Measurements from ENCODE around the gene TIAM1.

The TIAM1 gene

DNA sequence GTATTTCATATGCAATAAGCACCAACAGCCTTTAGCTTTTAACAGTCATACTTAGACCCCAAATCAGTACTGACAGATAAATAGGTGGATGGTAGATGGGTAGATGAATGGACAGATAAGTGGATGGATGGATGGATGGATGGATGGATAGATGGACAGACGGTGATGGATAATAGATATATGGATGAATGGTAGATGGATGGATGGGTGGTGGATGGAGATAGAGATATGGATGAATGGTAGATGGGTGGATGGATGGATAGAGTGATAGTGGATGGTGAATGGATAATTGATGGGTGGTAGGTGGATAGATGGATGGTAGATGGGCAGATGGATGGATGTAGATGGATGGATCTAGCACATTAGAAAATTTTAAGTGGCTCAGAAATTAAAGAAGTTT, 62.5 kb downstream of the TIAM1 start:
- H3K36me3 ChIP-seq (ENCODE audit: control insufficient read depth, insufficient read depth, low read length): no peaks in the 10 kb centered on the region
- no peak overlapping the region for H3K9ac ChIP-seq
- H3K4me2 ChIP-seq (ENCODE audit: low read length): no peak overlapping the region
- H3K27me3 ChIP-seq (ENCODE audit: control insufficient read depth, insufficient read depth, low read length): no peaks in the 10 kb centered on the region
- TF ChIP-seq, protein P1, sequence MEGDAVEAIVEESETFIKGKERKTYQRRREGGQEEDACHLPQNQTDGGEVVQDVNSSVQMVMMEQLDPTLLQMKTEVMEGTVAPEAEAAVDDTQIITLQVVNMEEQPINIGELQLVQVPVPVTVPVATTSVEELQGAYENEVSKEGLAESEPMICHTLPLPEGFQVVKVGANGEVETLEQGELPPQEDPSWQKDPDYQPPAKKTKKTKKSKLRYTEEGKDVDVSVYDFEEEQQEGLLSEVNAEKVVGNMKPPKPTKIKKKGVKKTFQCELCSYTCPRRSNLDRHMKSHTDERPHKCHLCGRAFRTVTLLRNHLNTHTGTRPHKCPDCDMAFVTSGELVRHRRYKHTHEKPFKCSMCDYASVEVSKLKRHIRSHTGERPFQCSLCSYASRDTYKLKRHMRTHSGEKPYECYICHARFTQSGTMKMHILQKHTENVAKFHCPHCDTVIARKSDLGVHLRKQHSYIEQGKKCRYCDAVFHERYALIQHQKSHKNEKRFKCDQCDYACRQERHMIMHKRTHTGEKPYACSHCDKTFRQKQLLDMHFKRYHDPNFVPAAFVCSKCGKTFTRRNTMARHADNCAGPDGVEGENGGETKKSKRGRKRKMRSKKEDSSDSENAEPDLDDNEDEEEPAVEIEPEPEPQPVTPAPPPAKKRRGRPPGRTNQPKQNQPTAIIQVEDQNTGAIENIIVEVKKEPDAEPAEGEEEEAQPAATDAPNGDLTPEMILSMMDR (IDR thresholded peaks at IDR 0.05): no peak
- H3K4me3 ChIP-seq (ENCODE audit: low read depth, low read length): no peak overlapping the region
- H2AFZ ChIP-seq: no peak overlapping the region
- H3K9me3 ChIP-seq (ENCODE audit: control insufficient read depth, low read length): no peaks in the 10 kb centered on the region
- H3K79me2 ChIP-seq: no peaks in the 10 kb centered on the region
- H3K27ac ChIP-seq: no peak overlapping the region
- no peaks in the 10 kb centered on the region for H3K4me1 ChIP-seq

DNA sequence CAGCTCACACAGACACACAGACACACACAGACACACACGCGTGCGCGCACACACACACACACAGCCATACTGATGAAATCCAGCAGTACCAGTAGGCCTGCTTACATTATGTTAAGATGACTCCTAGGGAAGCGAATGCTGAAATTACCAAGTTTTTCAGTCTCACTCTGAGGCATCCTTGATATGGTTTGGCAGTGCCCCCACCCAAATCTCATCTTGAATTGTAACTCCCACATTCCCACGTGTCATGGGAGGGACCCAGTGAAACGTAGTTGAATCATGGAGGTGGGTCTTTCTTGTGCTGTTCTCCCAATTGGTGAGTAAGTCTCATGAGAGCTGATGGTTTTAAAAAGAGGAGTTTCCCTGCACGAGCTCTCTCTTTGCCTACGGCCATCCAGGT, 64.1 kb downstream of the TIAM1 start:
- H3K9ac ChIP-seq: no peak overlapping the region
- H3K36me3 ChIP-seq (ENCODE audit: control insufficient read depth, insufficient read depth, low read length): no peaks in the 10 kb centered on the region
- H3K4me1 ChIP-seq: no peaks in the 10 kb centered on the region
- no peak overlapping the region for H3K27ac ChIP-seq
- H3K4me2 ChIP-seq (ENCODE audit: low read length): no peak overlapping the region
- H3K27me3 ChIP-seq (ENCODE audit: control insufficient read depth, insufficient read depth, low read length): no peaks in the 10 kb centered on the region
- H2AFZ ChIP-seq: no peak overlapping the region
- no peaks in the 10 kb centered on the region for H3K9me3 ChIP-seq (ENCODE audit: control insufficient read depth, low read length)
- TF ChIP-seq, protein P1 (IDR thresholded peaks at IDR 0.05): no peak
- no peaks in the 10 kb centered on the region for H3K79me2 ChIP-seq
- H3K4me3 ChIP-seq (ENCODE audit: low read depth, low read length): no peak overlapping the region

DNA sequence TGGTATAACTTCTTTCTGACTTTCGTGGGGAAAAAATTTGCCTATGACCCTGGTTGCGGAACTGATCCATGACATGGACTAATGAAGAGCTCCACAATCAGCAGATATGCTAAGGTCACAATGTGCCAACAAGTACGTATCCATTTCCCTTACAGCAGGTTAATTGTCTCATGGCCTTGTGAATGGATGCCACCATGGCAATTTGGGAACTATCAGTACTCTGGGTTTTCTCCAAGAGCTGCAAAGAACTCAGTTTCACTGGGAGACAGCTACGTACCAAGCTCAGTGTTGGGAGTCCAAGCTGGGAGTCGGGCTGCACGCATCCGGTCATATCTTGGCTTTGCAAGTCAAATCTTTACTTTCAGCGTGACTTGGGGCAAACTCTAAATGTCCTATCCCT, 64.8 kb downstream of the TIAM1 start:
- no peaks in the 10 kb centered on the region for H3K36me3 ChIP-seq (ENCODE audit: control insufficient read depth, insufficient read depth, low read length)
- H3K4me1 ChIP-seq: no peaks in the 10 kb centered on the region
- H3K27me3 ChIP-seq (ENCODE audit: control insufficient read depth, insufficient read depth, low read length): no peaks in the 10 kb centered on the region
- no peak overlapping the region for H3K9ac ChIP-seq
- H3K27ac ChIP-seq: no peak overlapping the region
- H2AFZ ChIP-seq: no peak overlapping the region
- H3K79me2 ChIP-seq: no peaks in the 10 kb centered on the region
- no peak overlapping the region for H3K4me3 ChIP-seq (ENCODE audit: low read depth, low read length)
- TF ChIP-seq, protein P1 (IDR thresholded peaks at IDR 0.05): no peak
- no peak overlapping the region for H3K4me2 ChIP-seq (ENCODE audit: low read length)
- H3K9me3 ChIP-seq (ENCODE audit: control insufficient read depth, low read length): no peaks in the 10 kb centered on the region

DNA sequence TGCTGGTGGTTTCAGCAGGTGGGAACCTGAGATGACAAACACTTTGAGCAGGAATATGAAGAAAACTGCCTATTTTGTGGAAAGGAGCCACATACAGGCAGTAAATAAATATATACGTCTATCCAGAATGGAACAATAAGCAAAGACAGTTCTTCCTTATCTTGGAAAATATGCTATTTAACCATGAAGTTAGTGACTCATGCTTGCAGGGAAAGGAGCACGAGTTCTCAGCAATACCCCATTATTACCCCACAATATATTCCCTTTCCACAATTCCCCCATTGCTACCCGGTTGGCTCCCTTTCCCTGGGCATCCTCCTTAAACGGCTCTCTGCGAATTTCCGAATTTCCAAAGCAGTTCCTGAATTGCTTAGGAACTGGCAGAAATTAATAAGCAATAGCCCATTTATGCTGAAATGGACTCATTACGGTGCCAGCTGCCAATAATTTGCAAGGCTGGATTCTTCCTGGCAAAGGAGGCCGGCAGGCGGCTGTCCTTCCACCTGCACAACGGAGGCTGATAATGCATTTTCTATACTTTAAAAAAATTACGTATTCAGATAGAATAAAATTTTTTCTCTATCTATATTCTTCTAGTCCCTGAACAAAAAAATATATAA, 65.4 kb downstream of the TIAM1 start:
- Histone ChIP-seq H3K27ac (no peak overlapping the region), H2AFZ (no peak overlapping the region), H3K9ac (no peak overlapping the region), H3K27me3 (ENCODE audit: control insufficient read depth, insufficient read depth, low read length) (no peaks in the 10 kb centered on the region), H3K4me1 (no peaks in the 10 kb centered on the region), H3K36me3 (ENCODE audit: control insufficient read depth, insufficient read depth, low read length) (no peaks in the 10 kb centered on the region), H3K9me3 (ENCODE audit: control insufficient read depth, low read length) (no peaks in the 10 kb centered on the region), H3K4me3 (ENCODE audit: low read depth, low read length) (no peak overlapping the region), H3K4me2 (ENCODE audit: low read length) (no peak overlapping the region), H3K79me2 (no peaks in the 10 kb centered on the region)
- TF ChIP-seq, protein P1 (IDR thresholded peaks at IDR 0.05): no peak

DNA sequence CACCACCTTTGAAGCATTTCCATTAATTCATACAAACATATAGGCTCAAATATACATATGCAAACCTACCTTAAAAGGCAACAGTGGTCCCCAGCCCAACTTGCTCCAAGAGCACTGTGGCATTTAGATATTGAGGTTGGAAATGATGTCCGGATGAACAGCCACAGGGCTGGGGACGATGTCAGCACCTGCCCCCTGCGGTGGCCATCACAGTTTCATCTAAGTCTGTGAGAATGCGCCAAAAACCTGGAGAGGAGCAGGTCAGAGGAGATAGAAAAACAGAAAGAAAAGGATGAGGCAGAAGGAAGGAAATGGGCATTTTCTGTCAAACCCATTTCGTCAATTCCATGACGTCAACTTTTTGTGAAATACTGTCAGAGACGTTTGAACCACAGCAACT, 67.4 kb downstream of the TIAM1 start:
- H3K9me3 ChIP-seq (ENCODE audit: control insufficient read depth, low read length): no peaks in the 10 kb centered on the region
- no peak overlapping the region for H3K27ac ChIP-seq
- H3K79me2 ChIP-seq: no peaks in the 10 kb centered on the region
- H3K9ac ChIP-seq: no peak overlapping the region
- H3K4me2 ChIP-seq (ENCODE audit: low read length): no peak overlapping the region
- H3K4me1 ChIP-seq: no peaks in the 10 kb centered on the region
- H3K27me3 ChIP-seq (ENCODE audit: control insufficient read depth, insufficient read depth, low read length): no peaks in the 10 kb centered on the region
- no peak overlapping the region for H2AFZ ChIP-seq
- H3K36me3 ChIP-seq (ENCODE audit: control insufficient read depth, insufficient read depth, low read length): no peaks in the 10 kb centered on the region
- H3K4me3 ChIP-seq (ENCODE audit: low read depth, low read length): no peak overlapping the region
- TF ChIP-seq, protein P1 (IDR thresholded peaks at IDR 0.05): no peak
